SK-N-DZ (cell line): ENCODE measurements around the gene NTN5.

Experiments used
- DNase-seq: peaks from one replicate; pipeline ENCODE4 v3.0.0-alpha.2; 2015; ENCODE audit warnings: low spot score

NTN5 gene

GRCh38 chr19:48630296-48631063, 42.3 kb downstream of the NTN5 start:
- no peak for DNase-seq

DNA sequence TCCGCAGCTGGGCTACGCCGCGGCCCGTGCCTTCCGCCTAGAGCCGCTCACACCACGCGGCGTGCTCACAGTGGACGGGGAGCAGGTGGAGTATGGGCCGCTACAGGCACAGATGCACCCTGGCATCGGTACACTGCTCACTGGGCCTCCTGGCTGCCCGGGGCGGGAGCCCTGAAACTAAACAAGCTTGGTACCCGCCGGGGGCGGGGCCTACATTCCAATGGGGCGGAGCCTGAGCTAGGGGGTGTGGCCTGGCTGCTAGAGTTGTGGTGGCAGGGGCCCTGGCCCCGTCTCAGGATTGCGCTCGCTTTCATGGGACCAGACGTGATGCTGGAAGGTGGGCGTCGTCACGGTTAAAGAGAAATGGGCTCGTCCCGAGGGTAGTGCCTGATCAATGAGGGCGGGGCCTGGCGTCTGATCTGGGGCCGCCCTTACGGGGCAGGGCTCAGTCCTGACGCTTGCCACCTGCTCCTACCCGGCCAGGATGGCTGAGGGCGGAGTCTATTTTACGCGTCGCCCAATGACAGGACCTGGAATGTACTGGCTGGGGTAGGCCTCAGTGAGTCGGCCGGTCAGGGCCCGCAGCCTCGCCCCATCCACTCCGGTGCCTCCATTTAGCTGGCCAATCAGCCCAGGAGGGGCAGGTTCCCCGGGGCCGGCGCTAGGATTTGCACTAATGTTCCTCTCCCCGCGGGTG, 43.1 kb downstream of the NTN5 start:
- DNase-seq = no peak

GRCh38 chr19:48629297-48629598, 43.6 kb downstream of the NTN5 start:
- DNase-seq = no peak

- DNase-seq = no peak
Observed at GRCh38 chr19:48628486-48629296, 44.1 kb downstream of the NTN5 start.

GRCh38 chr19:48627865-48628314, 44.9 kb downstream of the NTN5 start:
- DNase-seq = no peak

DNA sequence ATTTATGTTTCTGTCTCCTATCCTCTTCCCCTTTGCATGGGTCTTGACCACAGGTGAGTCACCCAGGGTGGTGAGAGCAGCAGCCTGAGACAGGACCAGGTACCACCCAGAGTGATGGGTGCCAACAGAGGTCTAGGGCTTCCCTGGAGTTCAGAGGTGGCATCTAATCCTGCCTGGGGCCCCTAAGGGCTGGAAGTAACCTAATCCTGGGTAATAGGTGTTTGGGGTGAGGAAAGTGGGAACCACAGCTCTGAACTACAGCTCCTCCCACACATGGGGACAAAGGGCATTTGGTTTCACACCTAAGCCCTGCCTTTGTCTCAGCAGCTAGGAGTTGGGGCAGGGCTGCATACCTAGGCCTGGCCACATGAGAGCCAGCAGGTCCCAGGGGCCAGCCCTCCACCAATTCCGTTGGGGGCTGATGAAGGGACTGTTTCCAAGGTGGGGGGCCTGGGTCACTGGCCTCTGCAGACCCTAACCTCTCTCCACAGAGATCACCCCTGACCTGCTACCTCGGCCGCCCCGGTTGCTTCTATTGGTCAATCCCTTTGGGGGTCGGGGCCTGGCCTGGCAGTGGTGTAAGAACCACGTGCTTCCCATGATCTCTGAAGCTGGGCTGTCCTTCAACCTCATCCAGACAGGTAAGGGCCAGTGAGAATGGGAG, 45.5 kb downstream of the NTN5 start:
- DNase-seq = no peak

DNA sequence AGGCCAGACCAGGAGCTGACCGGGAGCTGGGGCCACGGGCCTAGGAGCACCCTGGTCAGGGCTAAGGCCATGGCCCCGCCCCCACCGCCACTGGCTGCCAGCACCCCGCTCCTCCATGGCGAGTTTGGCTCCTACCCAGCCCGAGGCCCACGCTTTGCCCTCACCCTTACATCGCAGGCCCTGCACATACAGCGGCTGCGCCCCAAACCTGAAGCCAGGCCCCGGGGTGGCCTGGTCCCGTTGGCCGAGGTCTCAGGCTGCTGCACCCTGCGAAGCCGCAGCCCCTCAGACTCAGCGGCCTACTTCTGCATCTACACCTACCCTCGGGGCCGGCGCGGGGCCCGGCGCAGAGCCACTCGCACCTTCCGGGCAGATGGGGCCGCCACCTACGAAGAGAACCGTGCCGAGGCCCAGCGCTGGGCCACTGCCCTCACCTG, 46.9 kb downstream of the NTN5 start:
- no peak for DNase-seq

DNA sequence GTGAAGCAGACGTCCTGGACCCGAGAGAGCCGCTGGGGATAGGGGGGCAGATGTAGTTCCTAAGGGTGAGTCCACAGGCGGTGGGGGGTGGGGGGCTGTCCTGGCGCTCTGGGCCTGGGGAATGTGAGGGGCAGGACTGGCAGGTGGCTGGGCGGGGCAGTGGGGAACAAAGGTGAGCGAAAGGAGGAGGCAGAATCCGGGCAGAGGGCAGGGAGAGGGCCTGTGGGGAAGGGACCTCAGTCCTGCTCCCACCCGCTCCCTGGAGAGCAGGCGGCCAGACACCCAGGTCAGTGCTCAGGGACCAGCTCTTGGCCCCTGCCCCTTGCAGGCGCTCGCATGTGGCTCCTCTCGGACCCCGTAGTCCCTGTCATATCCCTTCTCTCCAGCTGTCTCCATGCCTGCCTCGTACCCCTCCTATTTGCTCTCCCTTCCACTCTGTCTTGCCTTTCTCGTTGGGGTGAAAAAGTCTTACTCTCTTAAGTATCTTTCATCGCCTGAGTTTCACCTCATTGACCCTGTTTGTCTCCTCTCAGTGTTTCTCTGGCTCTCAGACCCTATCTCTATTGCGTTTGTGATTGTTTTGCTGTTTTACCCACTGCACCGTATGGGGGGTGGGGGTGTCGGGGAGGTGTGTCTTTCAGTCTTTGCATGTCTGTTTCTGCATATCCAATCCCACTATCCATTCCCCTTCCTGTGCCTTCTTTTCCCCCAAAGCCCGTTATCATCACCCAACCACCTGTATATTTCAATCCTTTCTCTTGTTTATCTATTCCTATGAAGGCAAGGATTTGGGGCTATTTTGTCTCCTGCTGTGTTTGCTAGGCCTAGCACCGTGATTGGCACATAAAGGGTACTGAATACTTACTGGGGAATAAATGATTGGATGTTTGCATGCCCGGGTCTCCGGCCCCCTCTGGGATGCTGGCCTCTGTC, 47.8 kb downstream of the NTN5 start:
- DNase-seq = no peak

DNA sequence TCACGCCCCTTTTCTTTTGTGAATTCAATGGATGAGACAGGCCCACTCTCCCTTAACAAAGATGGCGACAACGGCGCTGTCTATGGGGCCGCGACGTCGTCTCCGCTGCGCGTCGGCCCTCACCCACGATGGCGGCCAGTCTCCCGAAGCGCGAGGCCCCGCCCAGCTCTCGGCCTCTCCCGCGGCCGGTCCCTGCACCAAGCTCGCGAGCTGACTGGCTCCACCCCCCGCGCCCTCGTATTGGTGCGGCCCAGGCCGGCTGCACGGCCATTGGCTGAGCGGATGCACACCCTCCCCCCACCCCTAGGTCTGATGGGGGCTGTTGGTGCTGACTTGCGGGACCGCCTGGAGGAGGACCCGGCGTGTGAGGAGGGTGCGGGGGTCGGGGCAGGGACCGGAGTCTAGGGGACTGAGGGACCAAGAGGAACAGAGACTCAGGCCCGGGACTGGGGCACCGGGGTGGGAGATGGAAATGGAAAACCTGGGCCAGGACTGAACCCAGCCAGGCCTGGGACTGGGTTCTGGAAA, 48.7 kb downstream of the NTN5 start:
- peak; percentile 95 for DNase-seq

DNA sequence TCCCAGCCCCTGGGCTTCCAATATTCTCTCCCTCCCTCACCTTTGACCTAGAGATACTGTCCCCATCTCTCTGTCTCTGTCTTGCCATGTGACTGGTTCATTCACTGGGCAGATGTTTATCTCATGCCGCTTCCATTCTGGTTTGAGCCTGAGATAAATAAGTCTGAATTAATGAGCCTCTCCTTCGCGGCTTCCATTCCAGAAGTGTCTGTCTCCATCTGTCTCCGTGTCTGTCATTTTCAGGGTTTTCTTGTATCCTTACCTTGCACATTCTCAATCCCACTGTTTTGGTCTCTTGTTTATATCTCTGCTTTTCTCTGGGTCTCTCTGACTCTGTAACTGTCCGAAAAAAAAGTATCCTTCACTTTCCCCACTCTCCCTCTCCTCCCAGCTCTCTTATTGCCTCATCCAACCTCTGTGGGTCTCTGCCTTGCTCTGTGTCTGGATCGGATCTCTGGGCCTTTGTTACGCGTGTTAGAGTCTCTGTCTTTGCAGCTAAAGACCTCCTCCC, 49.2 kb downstream of the NTN5 start:
- DNase-seq = peak; percentile 72

- DNase-seq = no peak
Observed at GRCh38 chr19:48619692-48620585, 52.9 kb downstream of the NTN5 start.

- peak; percentile 98 for DNase-seq
Observed at GRCh38 chr19:48618916-48619691, 53.7 kb downstream of the NTN5 start, which contains the start of the genes RPL18 and SPHK2. RPL18 (minus strand) TSS chr19:48619178; CDS start chr19:48619143, 35 bp downstream. SPHK2 (plus strand) TSS chr19:48619506; CDS start chr19:48620515, 1,009 bp downstream.

DNA sequence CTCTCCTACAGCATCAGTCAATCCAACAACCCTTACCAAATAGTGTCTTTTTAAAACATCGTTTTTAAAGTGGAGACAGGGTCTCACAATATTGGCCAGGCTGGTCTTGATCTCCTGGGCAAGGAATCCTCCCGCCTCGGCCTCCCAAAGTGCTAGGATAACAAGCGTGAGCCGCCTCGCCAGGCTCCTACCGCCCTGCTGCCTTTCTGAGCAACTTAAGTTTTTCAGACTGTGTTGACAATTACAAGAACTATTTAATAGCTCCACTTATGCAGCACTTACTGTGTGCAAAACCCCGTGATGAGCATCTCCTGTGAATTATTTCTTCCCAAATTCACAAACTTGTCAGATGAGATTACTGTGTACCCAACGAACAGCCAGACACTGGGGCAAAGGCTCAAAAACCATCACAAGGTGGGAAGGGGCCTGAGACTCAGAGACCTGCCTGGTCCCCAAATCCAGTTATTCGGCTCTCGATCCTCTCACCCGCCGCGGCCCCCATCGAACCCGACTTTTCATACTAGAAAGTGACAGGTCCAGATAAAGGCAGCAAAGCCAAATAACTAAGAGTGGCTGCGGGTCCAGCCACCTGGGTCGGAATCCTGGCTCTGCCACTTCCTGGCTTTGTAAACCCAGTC, 54.4 kb downstream of the NTN5 start:
- no peak for DNase-seq

GRCh38 chr19:48617146-48617937, 55.5 kb downstream of the NTN5 start:
- no peak for DNase-seq

- DNase-seq = no peak
Observed at GRCh38 chr19:48616491-48617056, 56.2 kb downstream of the NTN5 start.

- DNase-seq = no peak
Observed at GRCh38 chr19:48616041-48616436, 56.8 kb downstream of the NTN5 start.
